SKM-1 (cell line): ENCODE data around the gene CAPN15.

ENCODE experiments used
- DNase-seq: peaks from one replicate; lab custom pipeline; 2025; ENCODE audit not compliant: unreplicated experiment; lab: John Stamatoyannopoulos, UW

Gene CAPN15

DNA sequence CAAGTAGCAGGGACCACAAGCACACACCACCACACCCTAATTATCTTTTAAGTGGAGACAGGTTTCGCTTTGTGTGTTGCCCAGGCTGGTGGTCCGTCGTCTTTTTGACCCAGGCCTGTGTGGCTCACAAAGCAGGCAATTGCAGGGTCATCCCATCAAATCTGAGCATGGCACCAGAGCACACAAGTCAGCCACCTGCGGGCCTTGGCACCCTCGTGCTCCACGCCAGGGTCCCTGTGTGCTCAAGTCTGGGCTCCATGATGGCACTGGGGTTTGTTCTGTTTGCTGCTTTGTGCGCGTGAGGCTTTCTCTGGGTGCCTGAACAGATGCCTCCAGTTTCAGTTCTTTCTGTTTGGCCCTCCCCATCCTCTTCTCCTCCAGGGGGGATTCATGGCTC is 2.4 kb upstream of the CAPN15 start:
- no peak for DNase-seq

DNA sequence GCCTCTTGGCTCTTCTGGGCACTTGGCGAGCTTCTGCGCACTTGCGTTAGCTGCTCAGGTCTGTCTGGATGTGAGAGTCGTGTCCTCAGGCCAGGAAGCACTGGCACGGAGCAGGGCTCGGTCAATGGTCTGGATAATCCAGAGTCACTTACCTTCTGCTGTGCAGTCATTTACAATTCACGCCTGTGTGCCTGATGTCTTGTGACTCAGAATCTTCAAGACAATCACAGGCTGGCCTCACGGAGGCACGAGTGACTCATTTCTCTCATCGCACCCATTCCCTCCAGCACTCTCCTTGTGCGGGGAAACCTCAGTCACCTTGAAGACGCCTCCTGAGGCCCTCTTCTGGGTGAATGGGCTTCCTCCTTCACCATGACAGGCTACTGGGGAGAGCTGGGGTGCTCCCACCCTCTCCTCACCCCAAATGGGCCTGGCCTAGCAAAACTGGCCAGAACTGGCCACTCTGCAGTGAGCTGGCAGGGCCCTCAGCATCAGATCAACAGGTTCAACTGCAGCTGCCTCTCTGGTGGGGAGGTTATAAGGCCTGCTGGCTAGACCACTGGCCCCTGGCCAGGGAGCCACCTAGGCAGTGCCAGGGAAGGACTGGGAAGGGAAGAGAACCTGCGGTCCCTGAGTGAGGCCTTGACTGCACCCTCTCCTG is 1.9 kb upstream of the CAPN15 start:
- DNase-seq: no peak

DNA sequence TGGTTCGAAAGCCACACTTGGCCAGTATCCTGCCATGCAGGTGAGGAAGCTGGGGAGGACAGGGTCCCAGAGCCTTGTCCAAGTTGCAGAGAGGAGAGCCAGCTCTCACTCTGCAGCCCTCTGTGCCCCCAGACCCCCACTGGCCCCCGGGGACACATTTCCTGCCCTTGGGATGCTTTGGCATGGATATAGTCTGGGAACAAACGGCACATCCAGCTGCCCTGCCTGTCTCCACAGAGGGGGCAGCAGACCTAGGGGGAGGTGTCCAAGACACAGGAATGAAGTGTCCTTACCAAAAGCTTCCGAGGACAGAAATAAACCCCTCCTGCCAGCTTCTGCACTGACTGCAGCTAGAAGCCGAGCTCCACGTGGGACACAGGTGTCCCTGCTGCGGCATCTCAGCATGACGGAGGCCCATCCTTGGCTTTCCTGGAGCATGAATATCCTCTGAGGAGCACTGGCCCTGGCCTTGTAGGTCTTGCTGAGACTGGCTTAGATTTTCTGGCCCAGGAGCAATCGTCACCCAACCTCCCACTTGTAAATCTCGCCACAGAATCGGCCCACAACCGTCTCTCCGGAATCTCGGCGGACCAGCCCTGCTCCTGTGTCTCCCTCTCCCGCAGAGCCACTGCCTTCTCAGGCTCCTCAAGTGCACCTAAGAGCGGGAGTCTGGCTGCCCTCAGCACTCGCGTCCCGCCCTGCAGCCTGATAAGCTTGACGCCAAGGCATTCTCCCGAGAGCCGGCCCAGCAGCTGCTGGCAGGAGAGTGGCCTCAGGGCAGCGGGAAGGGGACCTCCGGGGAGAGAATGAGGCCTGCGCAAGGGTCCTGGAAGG is 1.1 kb upstream of the CAPN15 start:
- no peak for DNase-seq

GRCh38 chr16:528111-529011 is 849 bp downstream of the CAPN15 start:
- peak; percentile 6 for DNase-seq

DNA sequence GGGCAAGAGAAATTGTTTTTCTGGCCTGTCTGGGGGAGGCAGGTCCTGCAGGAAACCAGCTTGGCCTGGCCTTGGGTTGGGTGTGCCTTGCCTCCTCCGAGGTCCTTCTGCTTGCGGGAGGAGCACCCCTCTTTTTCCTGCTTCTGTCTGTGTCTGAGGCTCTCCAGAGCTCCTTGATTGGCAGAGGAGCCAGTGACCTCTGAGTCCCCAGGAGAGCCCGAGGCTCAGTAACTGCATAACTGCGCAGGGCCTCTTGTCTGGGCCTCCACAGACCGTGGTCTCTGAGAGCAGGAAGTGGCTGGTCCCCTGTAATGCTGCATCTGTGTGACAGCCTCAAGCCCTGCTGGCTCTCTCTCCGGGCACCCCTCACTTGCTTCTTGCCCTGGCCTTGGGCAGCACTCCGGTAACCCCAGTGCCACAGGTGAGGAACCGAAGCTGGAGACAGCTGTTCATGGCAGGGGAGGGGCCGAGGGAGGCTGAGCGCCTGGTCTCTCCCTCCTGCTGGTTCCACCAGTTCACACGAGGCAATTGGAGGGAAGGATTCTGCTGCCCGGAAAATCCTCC is 1.6 kb downstream of the CAPN15 start:
- no peak for DNase-seq

GRCh38 chr16:530111-530817 is 2.8 kb downstream of the CAPN15 start:
- no peak for DNase-seq

DNA sequence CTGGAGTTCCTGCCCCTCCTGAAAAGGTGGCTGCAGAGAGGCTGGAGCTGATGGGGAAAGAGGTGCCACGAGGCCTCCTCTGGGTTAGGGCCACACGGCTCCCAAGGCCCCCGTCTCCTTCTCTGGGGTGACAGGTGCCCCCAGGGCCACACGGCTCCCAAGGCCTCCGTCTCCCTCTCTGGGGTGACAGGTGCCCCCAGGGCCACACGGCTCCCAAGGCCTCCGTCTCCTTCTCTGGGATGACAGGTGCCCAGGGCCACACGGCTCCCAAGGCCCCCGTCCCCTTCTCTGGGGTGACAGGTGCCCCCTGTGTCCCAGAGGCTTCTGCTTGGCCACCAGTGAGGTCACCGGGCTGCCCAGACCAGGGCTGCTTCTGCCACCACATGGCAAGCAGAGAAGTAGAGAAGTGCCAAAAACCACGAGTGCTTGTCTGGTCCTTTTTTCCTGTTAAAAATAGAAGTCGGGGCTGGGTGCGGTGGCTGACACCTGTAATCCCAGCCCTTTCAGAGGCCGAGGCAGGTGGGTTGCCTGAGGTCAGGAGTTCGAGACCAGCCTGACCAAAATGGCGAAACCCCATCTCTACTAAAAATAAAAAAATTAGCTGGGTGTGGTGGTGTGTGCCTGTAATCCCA is 4.1 kb downstream of the CAPN15 start:
- DNase-seq: no peak

DNA sequence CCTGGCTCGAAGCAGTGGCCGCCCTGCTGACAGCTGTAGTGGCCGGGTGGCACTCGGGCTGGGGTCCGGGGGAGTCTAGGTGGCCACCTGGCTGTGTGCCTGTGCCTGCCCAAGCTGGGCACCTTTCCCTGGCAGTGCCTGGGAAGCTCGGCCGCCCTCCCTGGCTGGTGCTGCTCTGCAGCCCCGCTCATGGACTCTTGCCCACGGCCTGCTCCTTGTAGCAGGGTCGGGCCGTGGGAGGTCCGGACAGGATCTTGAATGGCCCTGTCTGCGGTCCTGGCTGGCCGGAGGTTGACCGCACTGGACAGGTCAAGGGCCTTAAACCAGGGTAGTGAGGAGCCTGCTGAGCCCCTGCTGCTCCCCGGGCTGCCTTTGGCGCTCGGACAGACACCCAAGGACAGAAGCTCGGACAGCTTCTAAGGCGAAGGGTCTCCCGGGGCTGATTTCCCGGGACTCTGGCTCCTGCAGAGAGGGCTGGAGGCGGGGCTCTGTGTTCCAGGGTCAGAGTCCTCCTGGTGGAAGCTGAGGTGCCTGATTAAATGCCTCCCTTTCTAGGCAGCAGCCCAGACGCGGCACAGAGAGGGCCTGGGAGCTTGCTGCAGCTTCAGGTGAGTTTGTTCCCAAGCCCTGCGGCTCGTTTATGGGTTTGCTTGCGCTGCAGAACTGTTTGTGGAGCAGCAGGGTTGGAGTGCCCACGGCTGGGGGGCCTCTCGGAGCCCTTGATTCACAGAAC is 6.0 kb downstream of the CAPN15 start:
- DNase-seq: no peak

GRCh38 chr16:534135-534534 is 6.6 kb downstream of the CAPN15 start:
- DNase-seq: no peak

- no peak for DNase-seq
Observed at GRCh38 chr16:534856-535445, 7.4 kb downstream of the CAPN15 start.

DNA sequence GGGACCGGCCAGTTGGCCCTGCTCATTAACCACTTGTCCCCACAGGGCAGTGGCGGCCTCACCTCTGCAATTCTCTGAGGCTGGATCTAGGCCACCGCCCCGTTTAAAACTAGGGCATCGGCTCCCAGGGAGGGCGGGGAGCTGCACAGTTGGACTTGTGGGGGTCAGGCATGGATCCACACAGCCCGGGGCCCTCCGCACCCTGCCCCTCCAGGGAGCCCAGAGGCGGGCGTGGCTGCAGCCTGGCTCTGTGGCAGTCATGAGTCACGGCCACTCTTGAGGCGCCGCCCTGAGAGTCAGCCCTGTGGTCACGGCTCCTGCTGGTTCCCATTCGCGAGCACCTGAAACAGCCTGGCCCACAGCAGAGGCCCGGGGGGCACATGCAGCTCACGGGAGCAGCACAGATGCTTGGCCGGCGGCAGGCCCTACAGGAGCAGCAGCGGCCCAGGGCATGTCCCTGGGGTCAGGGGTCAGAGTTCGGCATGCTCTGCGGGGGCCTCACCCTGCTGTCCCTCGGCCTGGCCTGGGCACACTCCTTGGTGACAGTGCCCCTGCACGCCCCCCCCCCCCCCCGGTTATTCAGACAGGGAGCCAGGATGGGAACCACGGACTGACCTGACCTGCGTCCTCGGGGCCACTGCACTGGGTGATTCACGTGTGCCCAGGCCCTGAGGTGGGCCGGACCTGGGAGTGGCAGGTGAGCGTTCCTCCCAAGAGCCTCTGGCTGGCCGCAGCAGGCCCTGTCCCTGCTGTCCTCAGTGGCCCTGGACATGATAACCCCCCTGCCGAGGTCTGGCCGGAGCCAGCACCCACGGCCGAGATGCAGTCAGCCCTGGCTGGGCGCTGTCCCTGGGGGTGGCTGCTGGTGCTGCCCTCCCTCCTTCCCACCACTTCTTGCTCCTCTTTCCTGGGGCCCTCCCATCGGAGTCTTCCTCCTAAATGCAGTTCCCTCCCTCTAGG is 8.2 kb downstream of the CAPN15 start:
- no peak for DNase-seq

GRCh38 chr16:536746-537145 is 9.2 kb downstream of the CAPN15 start:
- DNase-seq: no peak

DNA sequence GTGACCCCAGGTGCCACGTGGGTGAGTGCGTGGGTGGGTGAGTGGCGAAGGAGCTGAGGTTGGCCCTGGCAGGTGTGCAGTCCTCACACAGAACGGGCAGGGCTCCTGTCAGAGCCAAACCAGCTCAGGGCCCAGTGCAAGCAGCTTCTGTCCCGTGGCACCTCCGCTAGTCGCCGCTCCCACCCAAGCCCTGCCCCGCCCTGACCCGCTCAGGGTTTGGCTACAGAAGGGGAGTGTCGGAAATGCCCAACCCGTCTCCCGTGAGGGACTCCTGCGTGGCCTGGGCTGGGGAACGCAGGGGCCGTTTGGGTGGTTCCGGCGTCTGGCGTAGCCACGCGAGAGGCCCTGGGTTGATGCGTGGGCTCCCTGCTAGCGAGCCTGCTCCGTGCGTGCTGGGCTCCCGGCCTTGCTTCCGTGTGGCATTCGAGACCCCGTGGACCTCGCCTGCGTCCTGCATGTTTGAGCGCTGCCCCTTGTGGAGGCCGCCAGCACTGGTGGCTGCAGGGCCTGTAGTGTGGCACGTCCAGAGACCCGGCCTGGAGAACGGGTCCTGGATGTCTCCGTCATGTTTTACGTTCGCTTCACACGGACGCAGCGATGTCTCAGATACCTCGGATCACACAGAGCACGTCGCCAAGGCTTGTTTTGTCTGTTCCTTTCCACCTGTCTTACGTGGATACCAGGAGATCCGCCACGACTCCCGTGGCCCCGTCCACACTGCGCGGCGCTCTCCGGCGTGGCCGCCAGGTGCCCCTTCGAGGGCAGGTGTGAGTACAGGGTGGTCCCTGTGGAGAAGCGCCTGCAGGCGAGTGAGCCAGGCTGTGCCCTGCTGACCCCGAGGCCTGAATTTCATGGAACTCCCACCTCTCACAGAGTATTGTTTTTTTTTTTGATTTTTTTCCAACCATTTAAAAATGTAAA is 10.2 kb downstream of the CAPN15 start:
- DNase-seq: no peak

GRCh38 chr16:539901-540530 is 12.5 kb downstream of the CAPN15 start:
- DNase-seq: no peak

DNA sequence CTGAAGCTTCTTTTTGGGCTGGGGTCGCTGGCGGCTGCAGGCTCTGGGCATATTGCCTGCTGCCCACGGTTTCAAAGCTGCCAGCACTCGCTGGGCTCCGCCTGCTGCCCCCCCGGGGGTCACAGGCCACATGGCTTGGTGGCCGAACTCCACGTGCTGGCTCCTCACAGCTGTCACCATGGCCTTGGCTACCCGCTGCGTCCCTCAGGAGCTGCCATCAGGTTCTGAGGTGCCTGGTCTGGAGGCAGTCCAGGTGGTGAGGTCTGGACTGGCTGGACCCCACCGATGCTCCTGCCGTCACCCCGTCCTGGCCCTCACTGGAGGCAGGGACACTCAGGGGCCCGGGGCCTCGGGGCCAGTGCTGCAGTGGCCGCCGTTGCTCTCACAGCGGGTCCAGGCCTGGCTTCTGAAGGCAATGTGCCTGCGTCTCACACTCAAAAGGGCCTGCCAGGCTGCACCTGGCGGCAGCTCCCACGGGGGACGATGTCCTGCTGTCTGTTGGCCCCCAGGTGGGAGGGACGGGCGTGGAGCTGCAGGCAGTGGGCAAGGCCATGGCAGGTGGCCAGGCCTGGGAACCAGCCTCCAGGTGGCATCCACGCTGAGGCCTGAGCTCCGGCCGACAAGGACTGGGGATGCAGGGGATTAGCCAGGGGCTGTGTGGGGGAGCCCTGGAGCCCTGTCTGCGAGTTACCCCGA is 13.3 kb downstream of the CAPN15 start:
- DNase-seq: no peak
